GM23338 (cell line): ENCODE measurements around the gene CDH4. TPM values are rescaled to one million over a fixed set of nuclear protein-coding genes. Genes with fewer than 3 reads are reported as not detected.

Experiments
- ATAC-seq: fragments of 200-7000 bp; cut with Tn5 transposase; 3 replicates; pipeline ENCODE4 v1.9.1; 2020
- DNase-seq: peaks from one replicate; pipeline ENCODE4 v3.0.0-alpha.2; 2015; ENCODE audit warnings: low spot score
- H2AFZ ChIP-seq: fragments of 200-600 bp; sonication (generic); 2 replicates; pipeline ENCODE4 v1.8.0; 2016; ENCODE audit warnings: antibody characterized with exemption, mild to moderate bottlenecking, moderate library complexity
- H3F3A ChIP-seq: fragments of 200-600 bp; sonication (generic); replicated peaks from 2 replicates; pipeline ENCODE4 v1.8.0; 2017; ENCODE audit warnings: antibody characterized with exemption, mixed run types, low read depth
- H3K27ac ChIP-seq: fragments of 200-600 bp; sonication (generic); 2 replicates; pipeline ENCODE4 v1.6.1; 2016; ENCODE audit warnings: low read depth
- H3K27me3 ChIP-seq: fragments of 200-600 bp; sonication (generic); 2 replicates; pipeline ENCODE4 v1.8.0; 2016; ENCODE audit warnings: mild to moderate bottlenecking, mixed run types, moderate library complexity; ENCODE audit not compliant: insufficient read depth
- H3K36me3 ChIP-seq: fragments of 200-600 bp; sonication (generic); 2 replicates; pipeline ENCODE4 v1.8.0; 2016; ENCODE audit warnings: mild to moderate bottlenecking; ENCODE audit not compliant: insufficient read depth
- H3K4me1 ChIP-seq: fragments of 200-600 bp; sonication (generic); 2 replicates; pipeline ENCODE4 v1.8.0; 2016; ENCODE audit warnings: mild to moderate bottlenecking, moderate library complexity; ENCODE audit not compliant: insufficient read depth
- H3K4me2 ChIP-seq: fragments of 200-600 bp; sonication (generic); 2 replicates; pipeline ENCODE4 v1.7.1; 2017; ENCODE audit warnings: mixed run types
- H3K4me3 ChIP-seq: fragments of 200-600 bp; sonication (generic); 2 replicates; pipeline ENCODE4 v1.6.1; 2016; ENCODE audit warnings: mixed run types
- H3K79me2 ChIP-seq: fragments of 200-600 bp; sonication (generic); replicated peaks from 2 replicates; pipeline ENCODE4 v1.8.0; 2017; ENCODE audit warnings: mild to moderate bottlenecking; ENCODE audit not compliant: insufficient read depth
- H3K9me2 ChIP-seq: fragments of 200-600 bp; sonication (generic); 2 replicates; pipeline ENCODE4 v1.8.0; 2017; ENCODE audit not compliant: insufficient read depth
- H4K20me1 ChIP-seq: fragments of 200-600 bp; sonication (generic); replicated peaks from 2 replicates; pipeline ENCODE4 v1.8.0; 2017; ENCODE audit warnings: mild to moderate bottlenecking; ENCODE audit not compliant: insufficient read depth
- H3K27ac Mint-ChIP-seq: 2 replicates; pipeline ENCODE4 v1.8.0; 2020; ENCODE audit warnings: inconsistent platforms, mild to moderate bottlenecking, moderate library complexity, mixed read lengths
- H3K27me3 Mint-ChIP-seq: 3 replicates; pipeline ENCODE4 v1.8.0; 2022; ENCODE audit warnings: low read depth, mild to moderate bottlenecking, moderate library complexity, mixed read lengths, inconsistent platforms; ENCODE audit not compliant: insufficient read depth, poor library complexity
- H3K36me3 Mint-ChIP-seq: 3 replicates; pipeline ENCODE4 v1.8.0; 2021; ENCODE audit warnings: low read depth, mild to moderate bottlenecking, inconsistent platforms, moderate library complexity, mixed read lengths
- H3K4me1 Mint-ChIP-seq: 3 replicates; pipeline ENCODE4 v1.8.0; 2020; ENCODE audit warnings: mild to moderate bottlenecking, inconsistent platforms, mixed read lengths
- H3K4me3 Mint-ChIP-seq: 3 replicates; pipeline ENCODE4 v1.8.0; 2021; ENCODE audit warnings: moderate library complexity, mild to moderate bottlenecking, inconsistent platforms, mixed read lengths
- H3K9me3 Mint-ChIP-seq: 3 replicates; pipeline ENCODE4 v1.8.0; 2020; ENCODE audit warnings: moderate library complexity, mild to moderate bottlenecking, inconsistent platforms, mixed read lengths
- CREB1 ChIP-seq: fragments of 250-450 bp; sonication (Bioruptor Pico); IDR thresholded peaks from 2 replicates; pipeline ENCODE4 v1.5.0; 2020; ENCODE audit warnings: low read depth, mild to moderate bottlenecking, moderate library complexity
- EZH2 ChIP-seq: fragments of 200-600 bp; sonication (generic); IDR thresholded peaks from one replicate; pipeline ENCODE4 v1.8.0; 2017; ENCODE audit warnings: antibody characterized with exemption, mild to moderate bottlenecking, low read depth; ENCODE audit not compliant: unreplicated experiment
- EZH2phosphoT487 ChIP-seq: fragments of 200-600 bp; sonication (generic); IDR thresholded peaks from one replicate; pipeline ENCODE4 v1.8.1; 2018; ENCODE audit warnings: antibody characterized with exemption; ENCODE audit not compliant: unreplicated experiment
- JUNB ChIP-seq: IDR thresholded peaks from one replicate; pipeline ENCODE4 v1.6.1; 2016; ENCODE audit warnings: antibody characterized with exemption; ENCODE audit not compliant: unreplicated experiment
- NANOG ChIP-seq: IDR thresholded peaks from 2 replicates; pipeline ENCODE4 v1.6.1; 2016; ENCODE audit warnings: antibody characterized with exemption, borderline replicate concordance
- POLR2AphosphoS5 ChIP-seq: IDR thresholded peaks from 2 replicates; pipeline ENCODE4 v1.6.1; 2016; ENCODE audit warnings: antibody characterized with exemption, low read depth
- STAT1 ChIP-seq: IDR thresholded peaks from one replicate; pipeline ENCODE4 v1.6.1; 2016; ENCODE audit warnings: antibody characterized with exemption; ENCODE audit not compliant: unreplicated experiment
- ZNF114 ChIP-seq: fragments of 250-450 bp; sonication (Bioruptor Pico); IDR thresholded peaks from 2 replicates; pipeline ENCODE4 v1.5.0; 2020; ENCODE audit warnings: mild to moderate bottlenecking, moderate library complexity
- ZNF331 ChIP-seq: fragments of 250-450 bp; sonication (Bioruptor Pico); IDR thresholded peaks from 2 replicates; pipeline ENCODE4 v1.5.0; 2020; ENCODE audit warnings: low read depth, mild to moderate bottlenecking, moderate library complexity
- polyA plus RNA-seq: library from polyadenylated mRNA; unstranded; fragments of >200 nt; fragmentation: Nextera tagmentation; extraction: Ambion mirVana; gene quantifications from 2 replicates; pipeline ENCODE4 v1.2.1, GENCODE V29; 2016
- total RNA-seq: library from RNA; depleted of rRNA; stranded (reverse); fragments of >200 nt; shearing (Covaris generic); gene quantifications from 2 replicates; pipeline ENCODE4 v1.2.3, GENCODE V29; 2014
- TF ChIP-seq, protein P1 (sequence below): IDR thresholded peaks from one replicate; pipeline ENCODE4 v1.6.1; 2018; ENCODE audit warnings: antibody characterized with exemption; ENCODE audit not compliant: unreplicated experiment
- TF ChIP-seq, protein P2 (sequence below): IDR thresholded peaks from 2 replicates; pipeline ENCODE4 v1.6.1; 2016; ENCODE audit warnings: antibody characterized with exemption
- TF ChIP-seq, protein P3 (sequence below): fragments of 250-450 bp; sonication (Bioruptor Pico); IDR thresholded peaks from 2 replicates; pipeline ENCODE4 v1.5.0; 2020; ENCODE audit warnings: mild to moderate bottlenecking, moderate library complexity
- TF ChIP-seq, protein P4 (sequence below), 2 experiments: fragments of 200-600 bp in 1 of 2; sonication (generic) in 1 of 2; conservative IDR thresholded peaks; 2 replicates each; pipeline versions ENCODE4 v1.5.1 to v1.6.1; 2016 to 2017; ENCODE audit warnings: antibody characterized with exemption in 2 of 2, low read depth in 2 of 2, mild to moderate bottlenecking in 2 of 2, moderate library complexity in 1 of 2

The CDH4 gene
- total and polyA plus RNA-seq, 2 experiments from 2014 or later = 1.2 to 4.2 TPM

DNA sequence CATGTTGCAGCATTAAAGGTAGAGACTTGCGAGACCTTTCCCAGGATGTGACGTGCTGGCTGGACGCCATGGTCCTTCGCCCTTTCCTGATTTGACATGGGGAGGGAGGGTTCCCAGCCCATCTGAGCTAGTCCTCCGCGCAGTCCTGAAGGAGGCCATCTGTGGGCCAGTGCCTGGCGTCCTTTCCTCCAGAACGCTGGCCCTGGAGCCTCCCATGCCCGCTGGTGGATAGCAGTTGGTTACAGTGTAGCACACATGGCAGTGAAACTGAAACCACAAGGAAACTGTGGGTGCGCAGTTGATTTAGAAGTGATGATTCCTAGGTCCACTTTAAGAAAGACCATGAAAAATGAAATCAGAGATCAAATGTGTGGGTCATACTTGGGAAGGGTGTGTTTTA, 193.7 kb downstream of the CDH4 start:
- no peaks in the 10 kb centered on the region for H3K36me3 Mint-ChIP-seq
- H3K36me3 ChIP-seq = no peaks in the 10 kb centered on the region
- H2AFZ ChIP-seq = peak overlapping the region; percentile 43; the same call in 1 of the 2 replicates
- no peaks in the 10 kb centered on the region for H3K79me2 ChIP-seq
- no peaks in the 10 kb centered on the region for H3K9me2 ChIP-seq
- peaks cover 2% of the 10 kb centered on the region for H3K27me3 Mint-ChIP-seq
- no peak overlapping the region for H3K4me3 ChIP-seq
- no peaks in the 10 kb centered on the region for H3K27me3 ChIP-seq
- H3K4me3 Mint-ChIP-seq = no peak overlapping the region
- no peak overlapping the region; the same call in 1 of the 2 replicates for H3K27ac ChIP-seq
- no peak overlapping the region for H3K27ac Mint-ChIP-seq
- peaks cover 9% of the 10 kb centered on the region for H3F3A ChIP-seq
- no peaks in the 10 kb centered on the region for H3K9me3 Mint-ChIP-seq
- TF ChIP-seq NANOG = no peak
- TF ChIP-seq POLR2AphosphoS5 = no peak
- no peak for TF ChIP-seq JUNB
- no peak for TF ChIP-seq STAT1
- TF ChIP-seq EZH2 = no peak
- TF ChIP-seq CREB1 (CRISPR knock-in tag) = no peak
- no peak for TF ChIP-seq ZNF114 (CRISPR knock-in tag)
- TF ChIP-seq, protein P1, sequence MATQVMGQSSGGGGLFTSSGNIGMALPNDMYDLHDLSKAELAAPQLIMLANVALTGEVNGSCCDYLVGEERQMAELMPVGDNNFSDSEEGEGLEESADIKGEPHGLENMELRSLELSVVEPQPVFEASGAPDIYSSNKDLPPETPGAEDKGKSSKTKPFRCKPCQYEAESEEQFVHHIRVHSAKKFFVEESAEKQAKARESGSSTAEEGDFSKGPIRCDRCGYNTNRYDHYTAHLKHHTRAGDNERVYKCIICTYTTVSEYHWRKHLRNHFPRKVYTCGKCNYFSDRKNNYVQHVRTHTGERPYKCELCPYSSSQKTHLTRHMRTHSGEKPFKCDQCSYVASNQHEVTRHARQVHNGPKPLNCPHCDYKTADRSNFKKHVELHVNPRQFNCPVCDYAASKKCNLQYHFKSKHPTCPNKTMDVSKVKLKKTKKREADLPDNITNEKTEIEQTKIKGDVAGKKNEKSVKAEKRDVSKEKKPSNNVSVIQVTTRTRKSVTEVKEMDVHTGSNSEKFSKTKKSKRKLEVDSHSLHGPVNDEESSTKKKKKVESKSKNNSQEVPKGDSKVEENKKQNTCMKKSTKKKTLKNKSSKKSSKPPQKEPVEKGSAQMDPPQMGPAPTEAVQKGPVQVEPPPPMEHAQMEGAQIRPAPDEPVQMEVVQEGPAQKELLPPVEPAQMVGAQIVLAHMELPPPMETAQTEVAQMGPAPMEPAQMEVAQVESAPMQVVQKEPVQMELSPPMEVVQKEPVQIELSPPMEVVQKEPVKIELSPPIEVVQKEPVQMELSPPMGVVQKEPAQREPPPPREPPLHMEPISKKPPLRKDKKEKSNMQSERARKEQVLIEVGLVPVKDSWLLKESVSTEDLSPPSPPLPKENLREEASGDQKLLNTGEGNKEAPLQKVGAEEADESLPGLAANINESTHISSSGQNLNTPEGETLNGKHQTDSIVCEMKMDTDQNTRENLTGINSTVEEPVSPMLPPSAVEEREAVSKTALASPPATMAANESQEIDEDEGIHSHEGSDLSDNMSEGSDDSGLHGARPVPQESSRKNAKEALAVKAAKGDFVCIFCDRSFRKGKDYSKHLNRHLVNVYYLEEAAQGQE = no peak
- no peak for TF ChIP-seq EZH2phosphoT487
- no peak for TF ChIP-seq ZNF331 (CRISPR knock-in tag)
- TF ChIP-seq, protein P2, sequence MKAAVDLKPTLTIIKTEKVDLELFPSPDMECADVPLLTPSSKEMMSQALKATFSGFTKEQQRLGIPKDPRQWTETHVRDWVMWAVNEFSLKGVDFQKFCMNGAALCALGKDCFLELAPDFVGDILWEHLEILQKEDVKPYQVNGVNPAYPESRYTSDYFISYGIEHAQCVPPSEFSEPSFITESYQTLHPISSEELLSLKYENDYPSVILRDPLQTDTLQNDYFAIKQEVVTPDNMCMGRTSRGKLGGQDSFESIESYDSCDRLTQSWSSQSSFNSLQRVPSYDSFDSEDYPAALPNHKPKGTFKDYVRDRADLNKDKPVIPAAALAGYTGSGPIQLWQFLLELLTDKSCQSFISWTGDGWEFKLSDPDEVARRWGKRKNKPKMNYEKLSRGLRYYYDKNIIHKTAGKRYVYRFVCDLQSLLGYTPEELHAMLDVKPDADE = no peak
- TF ChIP-seq, protein P3, sequence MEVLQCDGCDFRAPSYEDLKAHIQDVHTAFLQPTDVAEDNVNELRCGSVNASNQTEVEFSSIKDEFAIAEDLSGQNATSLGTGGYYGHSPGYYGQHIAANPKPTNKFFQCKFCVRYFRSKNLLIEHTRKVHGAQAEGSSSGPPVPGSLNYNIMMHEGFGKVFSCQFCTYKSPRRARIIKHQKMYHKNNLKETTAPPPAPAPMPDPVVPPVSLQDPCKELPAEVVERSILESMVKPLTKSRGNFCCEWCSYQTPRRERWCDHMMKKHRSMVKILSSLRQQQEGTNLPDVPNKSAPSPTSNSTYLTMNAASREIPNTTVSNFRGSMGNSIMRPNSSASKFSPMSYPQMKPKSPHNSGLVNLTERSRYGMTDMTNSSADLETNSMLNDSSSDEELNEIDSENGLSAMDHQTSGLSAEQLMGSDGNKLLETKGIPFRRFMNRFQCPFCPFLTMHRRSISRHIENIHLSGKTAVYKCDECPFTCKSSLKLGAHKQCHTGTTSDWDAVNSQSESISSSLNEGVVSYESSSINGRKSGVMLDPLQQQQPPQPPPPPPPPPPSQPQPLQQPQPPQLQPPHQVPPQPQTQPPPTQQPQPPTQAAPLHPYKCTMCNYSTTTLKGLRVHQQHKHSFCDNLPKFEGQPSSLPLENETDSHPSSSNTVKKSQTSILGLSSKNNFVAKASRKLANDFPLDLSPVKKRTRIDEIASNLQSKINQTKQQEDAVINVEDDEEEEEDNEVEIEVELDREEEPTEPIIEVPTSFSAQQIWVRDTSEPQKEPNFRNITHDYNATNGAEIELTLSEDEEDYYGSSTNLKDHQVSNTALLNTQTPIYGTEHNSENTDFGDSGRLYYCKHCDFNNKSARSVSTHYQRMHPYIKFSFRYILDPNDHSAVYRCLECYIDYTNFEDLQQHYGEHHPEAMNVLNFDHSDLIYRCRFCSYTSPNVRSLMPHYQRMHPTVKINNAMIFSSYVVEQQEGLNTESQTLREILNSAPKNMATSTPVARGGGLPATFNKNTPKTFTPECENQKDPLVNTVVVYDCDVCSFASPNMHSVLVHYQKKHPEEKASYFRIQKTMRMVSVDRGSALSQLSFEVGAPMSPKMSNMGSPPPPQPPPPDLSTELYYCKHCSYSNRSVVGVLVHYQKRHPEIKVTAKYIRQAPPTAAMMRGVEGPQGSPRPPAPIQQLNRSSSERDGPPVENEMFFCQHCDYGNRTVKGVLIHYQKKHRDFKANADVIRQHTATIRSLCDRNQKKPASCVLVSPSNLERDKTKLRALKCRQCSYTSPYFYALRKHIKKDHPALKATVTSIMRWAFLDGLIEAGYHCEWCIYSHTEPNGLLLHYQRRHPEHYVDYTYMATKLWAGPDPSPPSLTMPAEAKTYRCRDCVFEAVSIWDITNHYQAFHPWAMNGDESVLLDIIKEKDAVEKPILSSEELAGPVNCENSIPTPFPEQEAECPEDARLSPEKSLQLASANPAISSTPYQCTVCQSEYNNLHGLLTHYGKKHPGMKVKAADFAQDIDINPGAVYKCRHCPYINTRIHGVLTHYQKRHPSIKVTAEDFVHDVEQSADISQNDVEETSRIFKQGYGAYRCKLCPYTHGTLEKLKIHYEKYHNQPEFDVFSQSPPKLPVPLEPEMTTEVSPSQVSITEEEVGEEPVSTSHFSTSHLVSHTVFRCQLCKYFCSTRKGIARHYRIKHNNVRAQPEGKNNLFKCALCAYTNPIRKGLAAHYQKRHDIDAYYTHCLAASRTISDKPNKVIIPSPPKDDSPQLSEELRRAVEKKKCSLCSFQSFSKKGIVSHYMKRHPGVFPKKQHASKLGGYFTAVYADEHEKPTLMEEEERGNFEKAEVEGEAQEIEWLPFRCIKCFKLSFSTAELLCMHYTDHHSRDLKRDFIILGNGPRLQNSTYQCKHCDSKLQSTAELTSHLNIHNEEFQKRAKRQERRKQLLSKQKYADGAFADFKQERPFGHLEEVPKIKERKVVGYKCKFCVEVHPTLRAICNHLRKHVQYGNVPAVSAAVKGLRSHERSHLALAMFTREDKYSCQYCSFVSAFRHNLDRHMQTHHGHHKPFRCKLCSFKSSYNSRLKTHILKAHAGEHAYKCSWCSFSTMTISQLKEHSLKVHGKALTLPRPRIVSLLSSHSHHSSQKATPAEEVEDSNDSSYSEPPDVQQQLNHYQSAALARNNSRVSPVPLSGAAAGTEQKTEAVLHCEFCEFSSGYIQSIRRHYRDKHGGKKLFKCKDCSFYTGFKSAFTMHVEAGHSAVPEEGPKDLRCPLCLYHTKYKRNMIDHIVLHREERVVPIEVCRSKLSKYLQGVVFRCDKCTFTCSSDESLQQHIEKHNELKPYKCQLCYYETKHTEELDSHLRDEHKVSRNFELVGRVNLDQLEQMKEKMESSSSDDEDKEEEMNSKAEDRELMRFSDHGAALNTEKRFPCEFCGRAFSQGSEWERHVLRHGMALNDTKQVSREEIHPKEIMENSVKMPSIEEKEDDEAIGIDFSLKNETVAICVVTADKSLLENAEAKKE (CRISPR knock-in tag) = no peak
- TF ChIP-seq, protein P4, sequence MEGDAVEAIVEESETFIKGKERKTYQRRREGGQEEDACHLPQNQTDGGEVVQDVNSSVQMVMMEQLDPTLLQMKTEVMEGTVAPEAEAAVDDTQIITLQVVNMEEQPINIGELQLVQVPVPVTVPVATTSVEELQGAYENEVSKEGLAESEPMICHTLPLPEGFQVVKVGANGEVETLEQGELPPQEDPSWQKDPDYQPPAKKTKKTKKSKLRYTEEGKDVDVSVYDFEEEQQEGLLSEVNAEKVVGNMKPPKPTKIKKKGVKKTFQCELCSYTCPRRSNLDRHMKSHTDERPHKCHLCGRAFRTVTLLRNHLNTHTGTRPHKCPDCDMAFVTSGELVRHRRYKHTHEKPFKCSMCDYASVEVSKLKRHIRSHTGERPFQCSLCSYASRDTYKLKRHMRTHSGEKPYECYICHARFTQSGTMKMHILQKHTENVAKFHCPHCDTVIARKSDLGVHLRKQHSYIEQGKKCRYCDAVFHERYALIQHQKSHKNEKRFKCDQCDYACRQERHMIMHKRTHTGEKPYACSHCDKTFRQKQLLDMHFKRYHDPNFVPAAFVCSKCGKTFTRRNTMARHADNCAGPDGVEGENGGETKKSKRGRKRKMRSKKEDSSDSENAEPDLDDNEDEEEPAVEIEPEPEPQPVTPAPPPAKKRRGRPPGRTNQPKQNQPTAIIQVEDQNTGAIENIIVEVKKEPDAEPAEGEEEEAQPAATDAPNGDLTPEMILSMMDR (conservative IDR thresholded peaks at IDR 0.05; ENCODE audit: low read depth in 2 of 2) = no peak
- peaks cover 48% of the 10 kb centered on the region for H3K4me1 ChIP-seq
- no peak for DNase-seq
- no peaks in the 10 kb centered on the region for H4K20me1 ChIP-seq
- no peak for ATAC-seq
- no peak overlapping the region for H3K4me2 ChIP-seq
- peaks cover 41% of the 10 kb centered on the region for H3K4me1 Mint-ChIP-seq
